GM18505 (cell line): ENCODE results near the gene CMTM2.
"Not testable (repeated sequence)": the region's sequence is repeated elsewhere in the genome, so short reads cannot be mapped to it uniquely, and the experiment has no call there.

Experiments used
- ATAC-seq: cut with Tn5 transposase; IDR thresholded peaks from one replicate; pipeline ENCODE4 v1.9.1; 2021; ENCODE audit not compliant: unreplicated experiment
- POLR2A ChIP-seq: IDR thresholded peaks from 4 replicates; pipeline ENCODE4 v1.6.1; 2011; ENCODE audit warnings: borderline replicate concordance; ENCODE audit not compliant: insufficient read depth, insufficient read length; ENCODE audit errors: extremely low read depth

Gene CMTM2

DNA sequence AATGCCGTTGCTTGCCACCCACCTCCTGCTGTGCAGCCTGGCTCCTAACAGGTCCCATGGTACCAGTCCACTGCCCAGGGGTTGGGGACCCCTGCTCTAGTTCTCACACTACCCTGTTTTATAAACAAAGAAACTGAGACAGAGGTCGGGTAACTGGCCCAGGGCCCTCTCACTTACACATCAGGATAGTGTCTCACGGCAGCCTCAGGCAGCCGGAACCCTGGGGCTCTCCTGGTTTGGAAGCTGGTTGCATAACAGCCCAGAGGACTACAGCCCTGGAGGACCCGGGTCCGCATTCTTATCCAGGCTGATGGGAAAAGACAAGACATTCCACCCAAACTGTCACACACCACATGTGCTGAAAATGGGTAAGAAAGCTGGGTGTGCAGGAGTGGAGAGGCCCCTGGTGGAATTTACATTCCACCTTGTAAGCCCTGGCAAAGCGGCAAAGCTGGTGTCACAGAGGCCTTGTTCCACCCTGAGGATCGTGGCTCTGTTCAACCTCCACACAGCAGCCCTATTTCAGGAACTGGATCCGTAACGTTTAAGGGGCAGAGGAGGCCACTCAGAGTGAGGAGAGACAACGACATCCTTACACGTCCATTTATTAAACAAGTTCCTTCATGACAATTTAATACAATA lies 35.0 kb downstream of the CMTM2 start:
- no peak for ATAC-seq
- no peak for TF ChIP-seq POLR2A

DNA sequence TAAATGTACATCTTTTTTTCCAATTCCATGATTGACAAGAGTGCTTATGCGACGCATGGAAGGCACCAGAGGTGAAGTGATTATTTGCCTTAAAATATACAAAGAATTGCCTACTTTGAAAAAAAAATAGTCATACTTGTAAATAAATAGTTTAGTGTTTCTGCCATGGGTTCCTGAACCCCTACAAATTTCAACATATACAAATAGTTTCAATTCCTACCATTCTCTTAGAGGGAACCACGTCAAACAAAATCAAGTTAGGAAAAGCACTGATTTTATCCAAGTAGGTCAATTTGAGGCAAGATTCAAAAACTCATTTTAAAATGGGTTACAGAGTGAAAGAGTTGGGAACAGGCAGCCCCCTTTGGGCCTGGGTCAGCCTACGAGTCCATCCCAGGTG lies 36.9 kb downstream of the CMTM2 start:
- TF ChIP-seq POLR2A = no peak
- no peak for ATAC-seq

DNA sequence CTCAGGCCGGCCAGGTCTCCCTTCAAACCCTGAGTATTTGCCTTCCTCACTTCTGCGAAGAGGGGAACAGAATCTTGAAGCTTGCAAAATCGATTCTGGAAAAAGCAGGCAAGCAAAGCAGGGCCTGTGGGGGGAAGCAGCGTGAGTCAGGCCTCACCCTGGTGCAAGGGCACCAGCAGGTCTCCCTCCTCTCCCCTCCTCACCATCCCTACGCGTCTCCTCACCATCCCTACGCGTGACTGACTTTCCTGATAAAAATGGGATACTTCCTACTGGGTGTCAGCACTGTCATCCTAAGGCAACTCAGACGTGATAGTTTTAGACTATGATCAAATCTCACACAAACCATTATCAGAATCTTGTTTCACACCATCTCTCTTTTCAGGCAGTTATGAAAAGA lies 37.3 kb downstream of the CMTM2 start:
- ATAC-seq = no peak

DNA sequence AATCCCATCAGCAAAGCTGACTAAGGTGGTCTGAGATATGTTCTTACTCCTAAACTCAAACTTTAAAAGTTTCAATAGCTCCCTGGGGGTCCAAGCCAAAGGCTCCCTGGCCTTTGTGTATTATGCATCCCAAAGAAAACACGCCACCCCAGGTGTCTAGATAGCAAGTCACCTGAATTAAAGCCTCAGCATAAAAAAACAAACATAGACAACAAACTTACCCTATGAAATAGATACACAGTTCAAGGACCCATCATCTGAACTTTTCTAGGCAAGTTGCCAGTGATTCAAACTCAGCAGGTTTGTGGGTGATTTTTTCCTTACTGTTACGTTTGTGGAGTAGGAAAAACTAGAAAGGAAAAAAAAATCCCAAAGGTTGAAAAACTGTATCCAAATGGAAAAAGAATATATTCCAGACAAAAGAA lies 37.8 kb downstream of the CMTM2 start:
- ATAC-seq = no peak

More for the DNA sequence above, 37.3 kb downstream of the CMTM2 start:
- no peak for TF ChIP-seq POLR2A

DNA sequence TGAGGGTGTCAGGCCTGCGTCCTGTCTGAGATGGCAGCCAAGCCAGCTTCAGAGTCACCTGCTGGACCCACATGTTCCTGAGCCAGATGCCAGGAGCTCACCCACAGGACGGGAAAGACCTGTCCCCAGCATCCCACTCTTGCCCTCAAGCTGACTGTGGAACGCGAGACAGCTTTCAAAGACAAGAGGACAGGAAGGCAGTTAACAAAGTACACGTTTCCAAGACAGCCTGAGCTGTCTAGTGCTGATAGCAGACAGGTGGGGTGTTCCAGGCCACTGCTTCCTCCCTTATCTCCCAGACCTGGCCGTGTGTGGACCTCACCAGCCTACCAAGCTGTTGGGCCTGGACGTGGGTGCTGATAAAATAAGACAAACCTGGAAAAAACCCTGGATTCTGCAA lies 38.5 kb downstream of the CMTM2 start:
- TF ChIP-seq POLR2A = no peak
- no peak for ATAC-seq

More for the DNA sequence above, 37.8 kb downstream of the CMTM2 start:
- no peak for TF ChIP-seq POLR2A

DNA sequence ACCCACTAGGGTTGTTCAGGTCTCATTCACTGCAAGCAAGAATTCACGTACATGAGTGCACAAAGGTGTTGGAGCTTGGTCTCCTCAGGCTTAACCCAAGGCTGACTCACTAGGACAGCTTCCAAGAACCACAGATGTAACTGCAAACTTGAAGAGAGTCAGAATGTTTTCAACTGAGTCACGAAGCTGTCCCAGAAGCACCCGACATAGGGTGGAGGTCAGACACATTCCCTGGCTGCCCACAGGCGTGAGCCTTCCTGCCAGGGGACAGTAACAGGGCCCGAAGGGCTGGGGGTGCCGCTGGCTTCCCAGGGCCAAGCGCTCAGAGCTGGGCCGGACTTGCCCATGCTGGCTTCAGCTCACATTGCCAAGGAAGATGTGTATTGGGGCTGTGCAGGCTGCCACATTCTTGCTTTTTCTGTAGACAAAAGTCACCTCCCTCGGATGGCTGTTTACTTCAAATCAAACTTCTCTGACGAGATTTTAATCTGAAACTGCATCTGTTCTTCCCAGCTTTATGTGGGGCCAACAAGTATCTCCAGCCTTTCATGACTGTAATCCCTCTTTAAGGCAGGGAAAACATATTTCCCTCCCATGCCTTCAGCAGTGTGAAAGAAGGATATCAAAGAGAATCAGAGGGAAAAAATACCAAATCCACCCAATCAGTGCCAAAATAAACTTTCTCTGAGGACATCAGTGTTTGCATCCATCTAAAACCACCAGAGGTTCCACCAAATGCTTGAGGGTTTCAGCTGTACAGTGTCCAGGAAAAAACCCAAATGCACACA lies 39.5 kb downstream of the CMTM2 start:
- no peak for TF ChIP-seq POLR2A

DNA sequence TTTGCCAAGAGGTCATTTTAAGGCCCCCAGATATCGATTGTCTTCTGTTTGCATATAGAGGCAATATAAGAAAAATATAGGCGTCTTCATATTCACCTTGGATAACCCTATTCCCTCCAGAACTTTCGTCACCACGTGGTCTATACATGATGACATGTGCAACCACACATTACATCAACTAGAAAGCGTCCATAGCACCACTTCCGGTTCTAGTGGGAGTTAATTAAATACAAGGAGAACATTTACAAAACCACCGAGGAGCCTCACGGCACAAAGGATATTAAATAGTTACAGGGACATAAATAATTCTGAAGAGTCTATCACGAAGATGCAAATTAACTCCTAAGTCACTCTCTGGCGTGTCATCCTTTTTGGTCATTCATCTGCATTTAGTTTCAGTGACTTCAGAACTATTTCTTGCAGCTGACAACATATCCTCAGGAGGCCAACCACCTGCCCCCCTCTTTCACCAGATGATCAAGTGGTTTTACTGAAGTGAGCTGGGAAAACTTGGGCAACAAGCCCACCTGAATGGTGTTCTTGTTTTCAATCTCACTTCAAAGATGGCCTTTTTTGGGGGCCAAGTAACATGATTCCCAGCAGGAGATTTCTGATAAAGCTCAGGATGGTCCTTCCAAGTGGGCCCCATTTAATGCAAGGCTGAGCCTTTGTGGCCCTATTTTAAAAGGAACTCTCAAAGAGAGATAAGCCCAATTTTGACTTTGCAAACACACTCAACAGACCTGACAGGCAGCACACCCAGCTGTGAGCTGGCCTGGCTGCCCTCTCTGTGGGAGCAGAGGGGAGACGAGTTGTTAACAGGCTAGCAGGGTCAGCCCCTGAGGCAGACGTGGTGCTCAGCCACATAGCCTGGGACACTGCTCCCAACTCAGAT lies 40.5 kb downstream of the CMTM2 start:
- no peak for ATAC-seq
- TF ChIP-seq POLR2A = no peak

More for the DNA sequence above, 39.5 kb downstream of the CMTM2 start:
- no peak for ATAC-seq

DNA sequence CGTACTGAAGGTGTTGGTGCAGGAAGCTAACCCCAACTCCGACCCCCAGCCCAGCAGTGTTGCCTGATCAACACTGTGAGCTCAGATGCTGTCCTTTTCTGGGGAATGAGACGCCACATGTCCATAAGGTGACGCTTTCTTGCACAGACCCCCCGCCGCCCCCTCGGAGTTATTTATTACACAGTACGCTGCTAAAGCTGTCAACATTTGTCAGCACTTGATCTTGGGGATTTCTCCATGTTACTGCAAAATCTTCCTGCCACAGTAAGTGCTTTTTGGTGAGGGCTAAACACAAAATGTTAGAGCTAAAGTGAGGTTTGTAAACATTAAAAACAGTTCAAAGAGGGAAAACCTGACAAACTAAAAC lies 41.1 kb downstream of the CMTM2 start:
- TF ChIP-seq POLR2A = no peak
- ATAC-seq = no peak

DNA sequence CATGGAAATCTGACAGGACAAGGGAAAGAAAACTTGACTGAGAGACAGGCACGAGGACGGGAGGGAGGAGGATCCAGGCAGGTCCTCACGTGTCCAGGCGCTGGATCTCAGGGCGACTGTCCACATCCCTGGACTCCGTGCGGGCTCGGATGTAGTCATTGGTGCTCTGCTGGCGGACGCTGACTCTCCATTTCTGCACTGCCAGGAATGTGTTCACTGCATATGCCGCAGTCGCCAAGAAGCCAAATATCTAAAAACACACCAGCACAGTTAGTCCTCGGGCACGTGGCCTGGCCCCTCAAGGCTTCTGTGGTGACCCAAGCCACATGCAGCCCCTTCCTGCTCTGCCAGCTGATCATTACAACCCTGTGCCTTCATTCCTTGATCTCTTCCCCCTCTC lies 42.7 kb downstream of the CMTM2 start:
- no peak for TF ChIP-seq POLR2A
- no peak for ATAC-seq

DNA sequence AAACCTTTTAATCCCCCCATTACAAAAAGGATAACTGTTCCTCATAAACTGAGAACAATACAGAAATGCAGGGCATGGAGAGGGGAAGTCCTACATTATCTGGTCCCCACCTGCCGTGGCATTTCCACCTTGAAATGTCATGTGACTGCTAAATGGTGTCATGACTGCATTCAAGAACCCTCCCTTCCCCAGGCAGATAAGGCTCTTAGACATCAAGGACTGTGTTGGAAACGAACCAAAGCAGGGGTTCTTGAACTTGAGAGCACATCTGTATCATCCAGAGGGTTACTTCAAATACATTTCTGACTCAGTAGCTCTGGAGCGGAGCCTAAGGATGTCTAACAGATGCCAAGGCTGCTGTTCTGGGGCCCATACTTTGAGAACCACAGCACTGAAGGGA lies 43.6 kb downstream of the CMTM2 start:
- no peak for TF ChIP-seq POLR2A
- ATAC-seq = no peak

DNA sequence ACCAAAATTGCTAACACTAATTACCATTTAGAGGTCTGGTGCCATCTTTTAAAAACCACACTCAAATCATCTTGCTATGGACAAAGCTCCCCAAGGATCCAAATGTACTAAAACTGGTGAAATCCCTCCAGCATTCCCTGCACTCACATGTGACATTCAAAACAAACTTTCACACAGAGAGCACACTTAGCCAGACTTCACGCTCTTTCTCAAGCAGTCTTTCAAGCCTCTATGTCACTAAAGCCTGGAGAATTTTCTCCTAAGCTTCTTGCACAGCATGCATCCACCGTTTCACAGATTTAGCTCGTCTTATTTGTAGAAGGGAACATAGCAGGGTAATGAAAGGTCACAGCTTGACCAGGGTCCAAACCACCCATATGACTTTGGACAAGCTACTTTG lies 44.5 kb downstream of the CMTM2 start:
- no peak for ATAC-seq
- no peak for TF ChIP-seq POLR2A

DNA sequence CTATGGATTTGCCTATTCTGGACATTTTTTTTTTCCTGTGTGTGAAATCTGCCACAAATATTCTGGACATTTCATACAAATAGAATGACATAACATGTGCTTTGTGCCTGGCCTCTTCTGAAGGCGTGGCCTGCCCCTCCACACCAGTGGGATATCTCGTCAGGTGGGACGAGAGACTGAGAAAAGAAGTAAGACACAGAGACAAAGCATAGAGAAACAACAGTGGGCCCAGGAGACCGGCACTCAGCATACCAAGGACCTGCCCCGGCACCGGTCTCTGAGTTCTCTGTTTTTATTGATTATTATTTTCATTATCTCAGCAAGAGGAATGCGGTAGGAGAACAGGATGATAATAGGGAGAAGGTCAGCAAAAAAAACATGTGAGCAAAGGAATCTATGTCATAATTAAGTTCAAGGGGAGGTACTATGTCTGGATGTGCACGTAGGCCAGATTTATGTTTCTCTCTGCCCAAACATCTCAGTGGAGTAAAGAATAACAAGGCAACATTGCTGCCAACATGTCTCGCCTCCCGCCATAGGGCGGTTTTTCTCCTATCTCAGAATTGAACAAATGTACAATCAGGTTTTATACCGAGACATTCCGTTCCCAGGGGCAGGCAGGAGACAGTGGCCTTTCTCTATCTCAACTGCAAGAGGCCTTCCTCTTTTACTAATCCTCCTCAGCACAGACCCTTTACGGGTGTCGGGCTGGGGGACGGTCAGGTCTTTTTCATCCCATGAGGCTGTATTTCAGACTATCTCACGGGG lies 48.5 kb downstream of the CMTM2 start:
- not testable (repeated sequence) for ATAC-seq

DNA sequence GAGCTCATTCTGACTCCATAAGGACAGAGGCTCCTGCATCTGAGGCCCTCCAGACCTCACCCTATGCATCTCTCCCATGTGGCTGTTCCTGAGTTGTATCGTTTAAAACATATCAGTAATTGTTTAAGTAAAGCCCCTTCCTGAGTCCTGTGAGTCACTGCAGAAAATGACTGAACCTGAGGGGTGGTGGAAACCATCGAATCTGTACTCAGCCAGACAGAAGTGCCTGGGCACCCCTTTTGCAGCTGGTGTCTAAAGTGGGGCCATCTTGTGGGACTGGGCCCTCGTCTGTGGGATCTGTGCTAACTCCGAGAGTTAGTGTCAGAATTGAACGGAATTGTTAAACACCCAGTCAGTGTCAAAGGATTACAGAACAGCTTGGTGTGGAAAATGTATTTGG lies 50.6 kb downstream of the CMTM2 start:
- ATAC-seq = no peak

DNA sequence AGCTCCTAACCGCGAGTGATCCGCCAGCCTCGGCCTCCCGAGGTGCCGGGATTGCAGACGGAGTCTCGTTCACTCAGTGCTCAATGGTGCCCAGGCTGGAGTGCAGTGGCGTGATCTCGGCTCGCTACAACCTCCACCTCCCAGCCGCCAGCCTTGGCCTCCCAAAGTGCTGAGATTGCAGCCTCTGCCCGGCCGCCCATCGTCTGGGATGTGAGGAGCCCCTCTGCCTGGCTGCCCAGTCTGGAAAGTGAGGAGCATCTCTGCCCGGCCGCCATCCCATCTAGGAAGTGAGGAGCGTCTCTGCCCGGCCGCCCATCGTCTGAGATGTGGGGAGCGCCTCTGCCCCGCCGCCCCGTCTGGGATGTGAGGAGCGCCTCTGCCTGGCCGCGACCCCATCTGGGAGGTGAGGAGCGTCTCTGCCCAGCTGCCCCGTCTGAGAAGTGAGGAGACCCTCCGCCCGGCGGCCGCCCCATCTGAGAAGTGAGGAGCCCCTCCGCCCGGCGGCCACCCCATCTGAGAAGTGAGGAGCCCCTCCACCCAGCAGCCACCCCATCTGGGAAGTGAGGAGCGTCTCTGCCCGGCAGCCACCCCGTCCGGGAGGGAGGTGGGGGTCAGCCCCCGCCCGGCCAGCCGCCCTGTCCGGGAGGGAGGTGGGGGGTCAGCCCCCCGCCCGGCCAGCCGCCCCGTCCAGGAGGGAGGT lies 51.4 kb downstream of the CMTM2 start:
- ATAC-seq = not testable (repeated sequence)

More for the DNA sequence above, 50.6 kb downstream of the CMTM2 start:
- no peak for TF ChIP-seq POLR2A

DNA sequence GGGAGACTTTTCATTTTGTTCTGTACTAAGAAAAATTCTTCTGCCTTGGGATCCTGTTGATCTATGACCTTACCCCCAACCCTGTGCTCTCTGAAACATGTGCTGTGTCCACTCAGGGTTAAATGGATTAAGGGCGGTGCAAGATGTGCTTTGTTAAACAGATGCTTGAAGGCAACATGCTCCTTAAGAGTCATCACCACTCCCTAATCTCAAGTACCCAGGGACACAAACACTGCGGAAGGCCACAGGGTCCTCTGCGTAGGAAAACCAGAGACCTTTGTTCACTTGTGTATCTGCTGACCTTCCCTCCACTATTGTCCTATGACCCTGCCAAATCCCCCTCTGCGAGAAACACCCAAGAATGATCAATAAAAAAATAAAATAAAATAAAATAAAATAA lies 52.3 kb downstream of the CMTM2 start:
- ATAC-seq = not testable (repeated sequence)
